Measurements from ENCODE around the gene TBC1D5. TPM values are rescaled to one million over a fixed set of nuclear protein-coding genes. Genes with fewer than 3 reads are reported as not detected.

The TBC1D5 gene
- total and polyA plus RNA-seq, 2 of the 4 experiments (the other 2 are of a cell fraction), result 16.4 to 57.0 TPM

GRCh38 chr3:17459470-17459993 is 282.9 kb downstream of the TBC1D5 start:
- no peak overlapping the region for H3K18ac ChIP-seq (ENCODE audit: low read depth, low read length)
- H3K56ac ChIP-seq (ENCODE audit: extremely low read depth, insufficient read depth, low read length), result no peak overlapping the region
- H3K4me3 ChIP-seq (ENCODE audit: insufficient read depth, low read depth, low read length), result no peak overlapping the region
- H3K27ac ChIP-seq (ENCODE audit: insufficient read depth, low read length), result no peak overlapping the region
- no peak overlapping the region for H4K91ac ChIP-seq (ENCODE audit: insufficient read depth, low read depth, low read length)
- no peaks in the 10 kb centered on the region for H4K20me1 ChIP-seq (ENCODE audit: insufficient read depth, low read length)
- no peak overlapping the region for H2AK5ac ChIP-seq (ENCODE audit: low read depth, low read length)
- no peak overlapping the region for H3K14ac ChIP-seq (replicated peaks; ENCODE audit: low read depth, low read length)
- no peak overlapping the region for H2AK9ac ChIP-seq (replicated peaks; ENCODE audit: low read depth, low read length, poor library complexity)
- no peak overlapping the region for H2BK5ac ChIP-seq (ENCODE audit: low read depth, low read length, poor library complexity, severe bottlenecking)
- CTCF ChIA-PET, result no interaction called here
- H4K8ac ChIP-seq (ENCODE audit: low read depth in 2 of 2, low read length in 2 of 2), result no peak overlapping the region
- H3K4ac ChIP-seq (ENCODE audit: low read depth, low read length), result no peak overlapping the region
- POLR2A ChIA-PET (ENCODE audit: unreplicated experiment), result no interaction called here
- H3K4me2 ChIP-seq (ENCODE audit: low read depth, low read length), result no peak overlapping the region
- H3K9me3 ChIP-seq (ENCODE audit: control insufficient read depth, insufficient read depth, low read length), result no peaks in the 10 kb centered on the region
- H2AFZ ChIP-seq (replicated peaks; ENCODE audit: low read length, poor library complexity), result no peak overlapping the region
- H4K5ac ChIP-seq (ENCODE audit: low read depth, low read length), result no peak overlapping the region
- no peaks in the 10 kb centered on the region for H3K4me1 ChIP-seq (ENCODE audit: control insufficient read depth, insufficient read depth, low read length)
- no CpG with 5 or more reads among the region's 3 CpGs for WGBS, 2 experiments (ENCODE audit: extremely low coverage in 2 of 2, insufficient read length in 1 of 2)
- no peak overlapping the region for H2BK120ac ChIP-seq (ENCODE audit: low read depth, low read length)
- TF ChIP-seq NFE2L2 (IDR thresholded peaks at IDR 0.05; ENCODE audit: low read depth, low read length), result no peak
- TF ChIP-seq RCOR1 (IDR thresholded peaks at IDR 0.05; ENCODE audit: insufficient replicate concordance, low read length), result no peak
- TF ChIP-seq MAZ (IDR thresholded peaks at IDR 0.05; ENCODE audit: borderline replicate concordance, low read depth, low read length), result no peak
- TF ChIP-seq BHLHE40 (IDR thresholded peaks at IDR 0.05; ENCODE audit: low read depth, low read length), result no peak
- TF ChIP-seq USF2 (IDR thresholded peaks at IDR 0.05; ENCODE audit: low read depth, low read length), result no peak
- TF ChIP-seq ELK1 (IDR thresholded peaks at IDR 0.05; ENCODE audit: borderline replicate concordance, low read depth, low read length), result no peak
- no peak for TF ChIP-seq MAFK (IDR thresholded peaks at IDR 0.05; ENCODE audit: low read depth, low read length)
- no peak for TF ChIP-seq FOS (IDR thresholded peaks at IDR 0.05; ENCODE audit: low read depth, low read length)
- no peak overlapping the region for H3K23ac ChIP-seq (ENCODE audit: low read depth, low read length)
- BruUV-seq (replicated peaks), result no TSS peak
- no peak overlapping the region for H2BK20ac ChIP-seq (ENCODE audit: low read depth, low read length)
- intact Hi-C loops (cut with micrococcal nuclease) (no loop called here), dilution Hi-C loops (cut with HindIII; ENCODE audit: low sequenced_read_pairs, unreplicated experiment) (no loop called here), in situ Hi-C loops (cut with MboI; ENCODE audit: low sequenced_read_pairs) (no loop called here)
- H2BK15ac ChIP-seq (ENCODE audit: low read depth, low read length), result no peak overlapping the region
- H3K27me3 ChIP-seq (ENCODE audit: control insufficient read depth, insufficient read depth, low read length), result no peaks in the 10 kb centered on the region
- no peaks in the 10 kb centered on the region for H3K79me1 ChIP-seq (ENCODE audit: low read depth in 1 of 2, low read length in 2 of 2)
- DNase-seq (no peak), ATAC-seq (ENCODE audit: low read depth) (no peak)
- H3K9me1 ChIP-seq (ENCODE audit: insufficient read depth, low read length), result no peaks in the 10 kb centered on the region
- no peak overlapping the region for H3K9ac ChIP-seq (ENCODE audit: low read depth, low read length)
- no peaks in the 10 kb centered on the region for H3K36me3 ChIP-seq (ENCODE audit: control insufficient read depth, insufficient read depth, low read length)

Data from IMR-90 (cell line).